HepG2 (cell line): ENCODE results near the gene CAPN10. TPM values are rescaled to one million over a fixed set of nuclear protein-coding genes. Genes with fewer than 3 reads are reported as not detected.

ENCODE experiments used
- ATAC-seq: fragments of 200-7000 bp; cut with Tn5 transposase; 3 replicates; pipeline ENCODE4 v1.9.1; 2020; ENCODE audit warnings: mild to moderate bottlenecking, moderate library complexity
- BruUV-seq: library from RNA; stranded (reverse); fragments of 400-500 nt; replicated peaks from 2 replicates; lab custom pipeline; 2021; lab: Mats Ljungman, UMichigan
- CTCF ChIA-PET: fragments of 300-600 bp; formaldehyde crosslinking; extraction: SDS; loops from one replicate; lab custom pipeline; 2021; ENCODE audit warnings: low total read pairs, inconsistent platforms, low intra/inter-chr PET ratio; lab: Yijun Ruan, JAX
- POLR2A ChIA-PET: fragments of 350-600 bp; sonication (Branson Sonifier 250); formaldehyde crosslinking; loops from one replicate; lab custom pipeline; 2020; ENCODE audit warnings: antibody characterized with exemption, inconsistent platforms; lab: Yijun Ruan, JAX
- DNase-seq: peaks from one replicate; pipeline ENCODE4 v3.0.0-alpha.2; 2015; ENCODE audit warnings: low spot score
- FAIRE-seq: peaks from 3 replicates; lab custom pipeline; 2011; peaks lifted over from hg19 to GRCh38; lab: Jason Lieb, UNC
- H2AFZ ChIP-seq: one replicate; pipeline ENCODE4 v1.6.1; 2011; ENCODE audit warnings: low read length, inconsistent platforms
- H3K27ac ChIP-seq: fragments of 300-600 bp; 3 replicates; pipeline ENCODE4 v1.8.0; 2011; ENCODE audit warnings: mixed run types, mild to moderate bottlenecking, mixed read lengths, low read length, inconsistent platforms; ENCODE audit not compliant: insufficient read depth; ENCODE audit errors: extremely low read length
- H3K27me3 ChIP-seq, 2 experiments: fragments of 200-600 bp in 1 of 2; 2 replicates in 1 of 2; 3 replicates in 1 of 2; pipeline versions ENCODE4 v1.6.0 to v1.8.0; 2011; ENCODE audit warnings: low read length in 2 of 2, mild to moderate bottlenecking in 2 of 2, moderate library complexity in 2 of 2, inconsistent platforms in 1 of 2; ENCODE audit not compliant: insufficient read depth in 2 of 2, control insufficient read depth in 1 of 2
- H3K36me3 ChIP-seq, 2 experiments: fragments of 200-600 bp in 1 of 2; replicated peaks in 1 of 2; 2 replicates in 1 of 2; 3 replicates in 1 of 2; pipeline versions ENCODE4 v1.5.1 to v1.8.0; 2011; ENCODE audit warnings: low read length in 2 of 2, inconsistent platforms in 1 of 2; ENCODE audit not compliant: insufficient read depth in 2 of 2, control insufficient read depth in 1 of 2
- H3K4me1 ChIP-seq: 2 replicates; pipeline ENCODE4 v1.5.1; 2012; ENCODE audit warnings: low read length, inconsistent platforms; ENCODE audit not compliant: insufficient read depth
- H3K4me2 ChIP-seq: 2 replicates; pipeline ENCODE4 v1.6.0; 2011; ENCODE audit warnings: low read depth, low read length, inconsistent platforms
- H3K4me3 ChIP-seq, 3 experiments: fragments of 200-600 bp in 1 of 3; sonication (generic), shearing (Covaris generic) in 1 of 3; replicated peaks in 1 of 3; 2 replicates each; pipeline ENCODE4 v1.5.1; 2011 to 2016; ENCODE audit warnings: low read length in 3 of 3, inconsistent platforms in 2 of 3, low read depth in 2 of 3, mild to moderate bottlenecking in 2 of 3, control low read depth in 1 of 3, mixed read lengths in 1 of 3; ENCODE audit not compliant: insufficient read depth in 1 of 3
- H3K79me2 ChIP-seq: one replicate; pipeline ENCODE4 v1.6.1; 2011; ENCODE audit warnings: low read length, inconsistent platforms; ENCODE audit not compliant: insufficient read depth
- H3K9ac ChIP-seq: 2 replicates; pipeline ENCODE4 v1.6.0; 2011; ENCODE audit warnings: mild to moderate bottlenecking, low read depth, low read length, inconsistent platforms; ENCODE audit not compliant: insufficient read depth
- H3K9me3 ChIP-seq: 2 replicates; pipeline ENCODE4 v1.5.1; 2012; ENCODE audit warnings: mild to moderate bottlenecking, low read length
- H4K20me1 ChIP-seq: 2 replicates; pipeline ENCODE4 v1.6.0; 2011; ENCODE audit warnings: inconsistent platforms, mild to moderate bottlenecking, low read length, moderate library complexity; ENCODE audit not compliant: insufficient read depth
- AGO2 ChIP-seq: fragments of 200-400 bp; formaldehyde crosslinking; optimal IDR thresholded peaks from 2 replicates; pipeline ENCODE3; 2017; ENCODE audit warnings: mild to moderate bottlenecking, low read depth, low read length, moderate library complexity
- CC2D1A ChIP-seq: sonication (generic); formaldehyde crosslinking; IDR thresholded peaks from 2 replicates; pipeline ENCODE4 v1.8.1; 2023; ENCODE audit warnings: mild to moderate bottlenecking, missing genetic modification reagents
- CSRNP2 ChIP-seq: sonication (generic); formaldehyde crosslinking; conservative IDR thresholded peaks from 2 replicates; pipeline ENCODE4 v1.8.0; 2022; ENCODE audit warnings: low read depth, missing genetic modification reagents
- KDM3A ChIP-seq: IDR thresholded peaks from 2 replicates; pipeline ENCODE4 v1.6.1; 2018; ENCODE audit warnings: low read depth, missing compliant biosample characterization
- KDM5B ChIP-seq: sonication (generic); formaldehyde crosslinking; IDR thresholded peaks from 2 replicates; pipeline ENCODE4 v1.4.0; 2020; ENCODE audit warnings: missing genetic modification reagents, mild to moderate bottlenecking, borderline replicate concordance
- ZBTB40 ChIP-seq, 2 experiments: fragments of 450-650 bp in 1 of 2; sonication (generic) in 1 of 2; formaldehyde crosslinking in 1 of 2; IDR thresholded peaks; 2 replicates each; pipeline versions ENCODE4 v1.6.1 to v1.8.0; 2016 to 2022; ENCODE audit warnings: antibody characterized with exemption in 1 of 2, mild to moderate bottlenecking in 1 of 2, missing genetic modification reagents in 1 of 2
- ZNF224 ChIP-seq: sonication (generic); formaldehyde crosslinking; IDR thresholded peaks from 2 replicates; pipeline ENCODE4 v1.5.0; 2020; ENCODE audit warnings: mild to moderate bottlenecking, missing genetic modification reagents
- ZNF3 ChIP-seq: IDR thresholded peaks from 2 replicates; pipeline ENCODE4 v1.7.0; 2017; ENCODE audit warnings: inconsistent platforms
- ZNF670 ChIP-seq: sonication (generic); formaldehyde crosslinking; IDR thresholded peaks from 2 replicates; pipeline ENCODE4 v1.8.0; 2022; ENCODE audit warnings: mild to moderate bottlenecking, missing genetic modification reagents, borderline replicate concordance
- WGBS: methylation state at CpG from one replicate; pipeline ENCODE4 v1.1.6; 2017; ENCODE audit warnings: low lambda C conversion rate; 5-methylcytosine and 5-hydroxymethylcytosine counted together
- in situ Hi-C: cut with HindIII; loops from 2 replicates; pipeline ENCODE4 v1.10.0; 2017; ENCODE audit warnings: low pct_unique_long_range_greater_than_20kb; ENCODE audit not compliant: extremely low pct_ligation_motif_present
- intact Hi-C: fragments of 100-400 bp; cut with micrococcal nuclease; formaldehyde crosslinking; loops from one replicate; pipeline ENCODE4 v1.10.0; 2022; ENCODE audit not compliant: unreplicated experiment
- polyA plus RNA-seq, 8 experiments: library from polyadenylated mRNA; depleted of rRNA in 3 of 8; stranded (reverse) in 7 of 8; unstranded in 1 of 8; fragments of >200 nt; fragmentation: Illumina TruSeq in 4 of 8; extraction: Trizol in 4 of 8; gene quantifications; 2 replicates each; pipeline versions ENCODE4 v1.2.1 to v1.2.3, GENCODE V29; 2011 to 2016; ENCODE audit warnings: low read depth in 4 of 8, missing spikeins in 1 of 8, mixed read lengths in 1 of 8; ENCODE audit not compliant: insufficient read depth in 1 of 8
- total RNA-seq, 5 experiments: library from RNA; depleted of rRNA; stranded (reverse); fragments of >200 nt; fragmentation: Illumina TruSeq; extraction: Trizol; gene quantifications; 2 replicates each; pipeline ENCODE4 v1.2.3, GENCODE V29; 2016; ENCODE audit warnings: low read depth in 1 of 5

CAPN10 gene
- total and polyA plus RNA-seq, 2 of the 13 experiments (the other 11 are each of a cell fraction or from before 2014, with no cell fraction given) = 27.6 to 32.4 TPM

GRCh38 chr2:240574386-240575100 is 12.0 kb upstream of the CAPN10 start (continued):
- TF ChIP-seq CSRNP2 (CRISPR knock-in tag) (no peak), CC2D1A (CRISPR knock-in tag) (no peak), ZNF3 (no peak), AGO2 (peak; percentile 14), KDM3A (CRISPR knock-in tag) (no peak), ZNF670 (CRISPR knock-in tag) (no peak), ZNF224 (CRISPR knock-in tag) (no peak)

- Histone ChIP-seq H3K27me3 (no peaks in the 10 kb centered on the region), H3K9me3 (no peaks in the 10 kb centered on the region), H4K20me1 (peaks cover 3% of the 10 kb centered on the region; the same call in 1 of the 2 replicates), H3K4me2 (no peak overlapping the region), H3K79me2 (no peaks in the 10 kb centered on the region), H3K9ac (no peak overlapping the region), H3K36me3 (peaks cover 0 to 14% of the 10 kb centered on the region in 2 experiments; a peak in 3 of 5 replicates), H3K4me3 (no peak overlapping the region), H3K4me1 (peaks cover 27% of the 10 kb centered on the region), H2AFZ (no peak overlapping the region), H3K27ac (no peak overlapping the region)
- ChIA-PET POLR2A (interaction anchor here (1.1 to 3.2 kb wide), 3 partner anchors 9 to 29 kb away, joined by 3 to 11 read pairs (median 5); partner anchors contain the start of gene CAPN10), CTCF (no interaction called here)
- intact Hi-C loops (no loop called here), in situ Hi-C loops (no loop called here)
- DNase-seq (no peak), FAIRE-seq (no peak), ATAC-seq (no peak)
- 90% methylated on average over 15 of the region's 23 CpGs for WGBS
- no TSS peak for BruUV-seq
- no peak for TF ChIP-seq ZBTB40 (IDR thresholded peaks at IDR 0.05)
- 0 out of 2 replicates have a peak, but pooled peaks have one; percentile 7 for TF ChIP-seq ZBTB40 (CRISPR knock-in tag; IDR thresholded peaks at IDR 0.05)
- TF ChIP-seq AGO2 = peak; percentile 75
- 0 out of 2 replicates have a peak, but pooled peaks have one; percentile 45 for TF ChIP-seq KDM5B (CRISPR knock-in tag)
Measured at GRCh38 chr2:240575101-240575965, 11.2 kb upstream of the CAPN10 start.
